Breast epithelium (tissue), 3 donors: ENCODE measurements around the gene SLC35F1.

Source experiments
- CTCF ChIP-seq, 3 donors: fragments of 450-650 bp; IDR thresholded peaks; one replicate each; pipeline ENCODE4 v1.5.1; 2016 to 2017; ENCODE audit warnings: antibody characterized with exemption in 3 of 3, mild to moderate bottlenecking in 3 of 3, moderate library complexity in 3 of 3
- POLR2A ChIP-seq: fragments of 450-650 bp; IDR thresholded peaks from one replicate; pipeline ENCODE4 v1.6.1; 2016; ENCODE audit warnings: antibody characterized with exemption, mild to moderate bottlenecking, moderate library complexity

- TF ChIP-seq CTCF (IDR thresholded peaks at IDR 0.05) (no peak), POLR2A (no peak)
Measured at GRCh38 chr6:117947234-117947633, 40.2 kb downstream of the SLC35F1 start.
